Testis (tissue), 2 donors: ENCODE data around the gene BCL11A.

Experiments
- CTCF ChIP-seq, 3 experiments: fragments of 450-650 bp in 2 of 3; fragments of 200-600 bp in 1 of 3; sonication (generic) in 1 of 3; IDR thresholded peaks; one replicate each; pipeline ENCODE4 v1.5.1; 2016 to 2019; ENCODE audit warnings: antibody characterized with exemption in 3 of 3, mild to moderate bottlenecking in 2 of 3, moderate library complexity in 1 of 3
- POLR2A ChIP-seq: fragments of 450-650 bp; IDR thresholded peaks from one replicate; pipeline ENCODE4 v1.6.1; 2017; ENCODE audit warnings: antibody characterized with exemption, mild to moderate bottlenecking, moderate library complexity

GRCh38 chr2:60466161-60466702 lies 87.2 kb downstream of the BCL11A start:
- TF ChIP-seq POLR2A (no peak), CTCF (IDR thresholded peaks at IDR 0.05) (no peak)
